Testis (tissue), 2 donors: ENCODE data around the gene MYRF.

Experiments
- CTCF ChIP-seq, 3 experiments: fragments of 450-650 bp in 2 of 3; fragments of 200-600 bp in 1 of 3; sonication (generic) in 1 of 3; IDR thresholded peaks; one replicate each; pipeline ENCODE4 v1.5.1; 2016 to 2019; ENCODE audit warnings: antibody characterized with exemption in 3 of 3, mild to moderate bottlenecking in 2 of 3, moderate library complexity in 1 of 3
- POLR2A ChIP-seq: fragments of 450-650 bp; IDR thresholded peaks from one replicate; pipeline ENCODE4 v1.6.1; 2017; ENCODE audit warnings: antibody characterized with exemption, mild to moderate bottlenecking, moderate library complexity

GRCh38 chr11:61737636-61738386 is 14.6 kb upstream of the MYRF start:
- no peak for TF ChIP-seq CTCF (IDR thresholded peaks at IDR 0.05)
- no peak for TF ChIP-seq POLR2A
